Ishikawa (cell line): ENCODE data around the gene ENO1.

Experiments used
- CEBPB ChIP-seq: IDR thresholded peaks from 2 replicates; pipeline ENCODE4 v1.6.1; 2012
- CREB1 ChIP-seq: IDR thresholded peaks from 2 replicates; pipeline ENCODE4 v1.6.1; 2012; ENCODE audit warnings: low read depth
- EGR1 ChIP-seq: IDR thresholded peaks from 2 replicates; pipeline ENCODE4 v1.6.1; 2012
- EP300 ChIP-seq: IDR thresholded peaks from 2 replicates; pipeline ENCODE4 v1.6.1; 2012; ENCODE audit warnings: borderline replicate concordance
- FOXM1 ChIP-seq: IDR thresholded peaks from 2 replicates; pipeline ENCODE4 v1.6.1; 2012; ENCODE audit warnings: low read depth, borderline replicate concordance
- NFIC ChIP-seq: IDR thresholded peaks from 2 replicates; pipeline ENCODE4 v1.6.1; 2012
- RAD21 ChIP-seq: IDR thresholded peaks from 2 replicates; pipeline ENCODE4 v1.6.1; 2012; ENCODE audit warnings: low read depth
- TAF1 ChIP-seq: IDR thresholded peaks from 2 replicates; pipeline ENCODE4 v1.6.1; 2012; ENCODE audit warnings: low read depth, mild to moderate bottlenecking
- TCF12 ChIP-seq: IDR thresholded peaks from 2 replicates; pipeline ENCODE4 v1.6.1; 2012; ENCODE audit warnings: low read depth
- YY1 ChIP-seq: IDR thresholded peaks from 2 replicates; pipeline ENCODE4 v1.6.1; 2012; ENCODE audit warnings: low read depth
- TF ChIP-seq, protein P1 (sequence below): IDR thresholded peaks from 2 replicates; pipeline ENCODE4 v1.6.1; 2012
- TF ChIP-seq, protein P2 (sequence below): IDR thresholded peaks from 2 replicates; pipeline ENCODE4 v1.6.1; 2012; ENCODE audit warnings: low read depth, mild to moderate bottlenecking

DNA sequence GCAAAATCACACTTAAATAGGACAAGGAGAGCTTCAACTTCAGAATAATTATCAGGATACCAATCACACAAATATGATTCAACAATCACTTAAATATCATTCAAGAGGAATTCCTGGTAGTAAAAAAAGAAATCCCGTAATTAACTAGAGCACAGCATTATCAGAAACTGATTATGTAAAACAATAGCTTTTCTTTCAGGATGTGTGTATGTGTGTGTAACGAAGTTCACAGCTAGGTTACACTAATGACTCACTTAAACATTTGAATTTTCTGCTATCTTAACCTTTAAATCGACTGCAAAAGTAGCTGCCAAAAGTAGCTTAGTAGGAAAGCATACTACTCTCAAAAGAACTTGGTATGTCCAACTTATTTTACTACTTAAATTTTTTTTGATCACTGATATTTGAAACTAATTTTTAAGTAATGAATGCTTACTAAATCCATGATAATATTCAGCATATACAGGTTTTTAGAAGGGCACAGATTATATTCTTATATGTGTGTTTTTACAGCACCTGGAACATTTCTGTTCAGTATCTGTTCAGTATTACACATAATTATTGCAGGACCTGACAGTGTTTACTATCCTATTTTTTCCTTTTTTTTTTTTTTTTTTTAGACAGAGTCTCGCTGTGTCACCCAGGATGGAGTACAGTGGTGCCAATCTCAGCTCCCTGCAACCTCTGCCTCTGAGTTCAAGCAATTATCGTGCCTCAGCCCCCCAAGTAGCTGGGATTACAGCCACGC, 65.3 kb downstream of the ENO1 start:
- TF ChIP-seq, protein P1, sequence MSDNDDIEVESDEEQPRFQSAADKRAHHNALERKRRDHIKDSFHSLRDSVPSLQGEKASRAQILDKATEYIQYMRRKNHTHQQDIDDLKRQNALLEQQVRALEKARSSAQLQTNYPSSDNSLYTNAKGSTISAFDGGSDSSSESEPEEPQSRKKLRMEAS: no peak
- TF ChIP-seq RAD21 (no peak), CEBPB (no peak), TCF12 (no peak), CREB1 (no peak), FOXM1 (no peak), EP300 (no peak), YY1 (no peak), EGR1 (no peak), NFIC (no peak), TAF1 (no peak)
- TF ChIP-seq, protein P2, sequence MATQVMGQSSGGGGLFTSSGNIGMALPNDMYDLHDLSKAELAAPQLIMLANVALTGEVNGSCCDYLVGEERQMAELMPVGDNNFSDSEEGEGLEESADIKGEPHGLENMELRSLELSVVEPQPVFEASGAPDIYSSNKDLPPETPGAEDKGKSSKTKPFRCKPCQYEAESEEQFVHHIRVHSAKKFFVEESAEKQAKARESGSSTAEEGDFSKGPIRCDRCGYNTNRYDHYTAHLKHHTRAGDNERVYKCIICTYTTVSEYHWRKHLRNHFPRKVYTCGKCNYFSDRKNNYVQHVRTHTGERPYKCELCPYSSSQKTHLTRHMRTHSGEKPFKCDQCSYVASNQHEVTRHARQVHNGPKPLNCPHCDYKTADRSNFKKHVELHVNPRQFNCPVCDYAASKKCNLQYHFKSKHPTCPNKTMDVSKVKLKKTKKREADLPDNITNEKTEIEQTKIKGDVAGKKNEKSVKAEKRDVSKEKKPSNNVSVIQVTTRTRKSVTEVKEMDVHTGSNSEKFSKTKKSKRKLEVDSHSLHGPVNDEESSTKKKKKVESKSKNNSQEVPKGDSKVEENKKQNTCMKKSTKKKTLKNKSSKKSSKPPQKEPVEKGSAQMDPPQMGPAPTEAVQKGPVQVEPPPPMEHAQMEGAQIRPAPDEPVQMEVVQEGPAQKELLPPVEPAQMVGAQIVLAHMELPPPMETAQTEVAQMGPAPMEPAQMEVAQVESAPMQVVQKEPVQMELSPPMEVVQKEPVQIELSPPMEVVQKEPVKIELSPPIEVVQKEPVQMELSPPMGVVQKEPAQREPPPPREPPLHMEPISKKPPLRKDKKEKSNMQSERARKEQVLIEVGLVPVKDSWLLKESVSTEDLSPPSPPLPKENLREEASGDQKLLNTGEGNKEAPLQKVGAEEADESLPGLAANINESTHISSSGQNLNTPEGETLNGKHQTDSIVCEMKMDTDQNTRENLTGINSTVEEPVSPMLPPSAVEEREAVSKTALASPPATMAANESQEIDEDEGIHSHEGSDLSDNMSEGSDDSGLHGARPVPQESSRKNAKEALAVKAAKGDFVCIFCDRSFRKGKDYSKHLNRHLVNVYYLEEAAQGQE: no peak
